Parathyroid adenoma (tissue), 2 donors: Measurements from ENCODE around the gene SCN4A.

Experiments used
- H2AFZ ChIP-seq: fragments of 300-600 bp; sonication (generic); one replicate; pipeline ENCODE4 v1.7.0; 2017; ENCODE audit warnings: antibody characterized with exemption, mild to moderate bottlenecking
- H3K27ac ChIP-seq: fragments of 300-600 bp; sonication (generic); one replicate; pipeline ENCODE4 v1.7.0; 2017
- H3K27me3 ChIP-seq: fragments of 300-600 bp; sonication (generic); one replicate; pipeline ENCODE4 v1.7.0; 2017; ENCODE audit warnings: low read length; ENCODE audit not compliant: control insufficient read depth, insufficient read depth
- H3K36me3 ChIP-seq: fragments of 300-600 bp; sonication (generic); one replicate; pipeline ENCODE4 v1.7.0; 2017; ENCODE audit warnings: low read length; ENCODE audit not compliant: control insufficient read depth, insufficient read depth
- H3K4me1 ChIP-seq: fragments of 300-600 bp; sonication (generic); one replicate; pipeline ENCODE4 v1.7.0; 2017; ENCODE audit warnings: control low read depth
- H3K4me2 ChIP-seq: fragments of 300-600 bp; sonication (generic); one replicate; pipeline ENCODE4 v1.7.0; 2017; ENCODE audit warnings: low read length
- H3K4me3 ChIP-seq: fragments of 300-600 bp; sonication (generic); one replicate; pipeline ENCODE4 v1.7.0; 2017; ENCODE audit warnings: low read depth, low read length
- H3K79me2 ChIP-seq: fragments of 300-600 bp; sonication (generic); one replicate; pipeline ENCODE4 v1.7.0; 2017; ENCODE audit warnings: control low read depth
- H3K9ac ChIP-seq: fragments of 300-600 bp; sonication (generic); one replicate; pipeline ENCODE4 v1.7.0; 2017; ENCODE audit warnings: mild to moderate bottlenecking
- H3K9me3 ChIP-seq: fragments of 300-600 bp; sonication (generic); one replicate; pipeline ENCODE4 v1.7.0; 2017; ENCODE audit warnings: low read length; ENCODE audit not compliant: control insufficient read depth
- CTCF ChIP-seq: fragments of 300-600 bp; sonication (generic); IDR thresholded peaks from one replicate; pipeline ENCODE4 v1.7.0; 2017; ENCODE audit warnings: antibody characterized with exemption, mild to moderate bottlenecking
- donor health status: primary hyperparathyroidism.

Gene SCN4A

GRCh38 chr17:64004903-64005733 is 32.4 kb upstream of the SCN4A start:
- Histone ChIP-seq H3K27ac (no peak overlapping the region), H3K9ac (no peak overlapping the region), H3K4me3 (no peak overlapping the region), H3K9me3 (no peaks in the 10 kb centered on the region), H2AFZ (no peak overlapping the region), H3K4me1 (no peaks in the 10 kb centered on the region), H3K27me3 (no peaks in the 10 kb centered on the region), H3K79me2 (no peaks in the 10 kb centered on the region), H3K36me3 (no peaks in the 10 kb centered on the region), H3K4me2 (no peak overlapping the region)
- no peak for TF ChIP-seq CTCF

GRCh38 chr17:64004218-64004770 is 31.6 kb upstream of the SCN4A start:
- H3K27ac ChIP-seq = no peak overlapping the region
- H3K79me2 ChIP-seq = no peaks in the 10 kb centered on the region
- H3K9ac ChIP-seq = no peak overlapping the region
- TF ChIP-seq CTCF = no peak
- no peaks in the 10 kb centered on the region for H3K27me3 ChIP-seq
- H3K9me3 ChIP-seq = no peaks in the 10 kb centered on the region
- no peak overlapping the region for H3K4me2 ChIP-seq
- no peaks in the 10 kb centered on the region for H3K36me3 ChIP-seq
- H3K4me1 ChIP-seq = no peaks in the 10 kb centered on the region
- no peak overlapping the region for H2AFZ ChIP-seq
- H3K4me3 ChIP-seq = no peak overlapping the region

DNA sequence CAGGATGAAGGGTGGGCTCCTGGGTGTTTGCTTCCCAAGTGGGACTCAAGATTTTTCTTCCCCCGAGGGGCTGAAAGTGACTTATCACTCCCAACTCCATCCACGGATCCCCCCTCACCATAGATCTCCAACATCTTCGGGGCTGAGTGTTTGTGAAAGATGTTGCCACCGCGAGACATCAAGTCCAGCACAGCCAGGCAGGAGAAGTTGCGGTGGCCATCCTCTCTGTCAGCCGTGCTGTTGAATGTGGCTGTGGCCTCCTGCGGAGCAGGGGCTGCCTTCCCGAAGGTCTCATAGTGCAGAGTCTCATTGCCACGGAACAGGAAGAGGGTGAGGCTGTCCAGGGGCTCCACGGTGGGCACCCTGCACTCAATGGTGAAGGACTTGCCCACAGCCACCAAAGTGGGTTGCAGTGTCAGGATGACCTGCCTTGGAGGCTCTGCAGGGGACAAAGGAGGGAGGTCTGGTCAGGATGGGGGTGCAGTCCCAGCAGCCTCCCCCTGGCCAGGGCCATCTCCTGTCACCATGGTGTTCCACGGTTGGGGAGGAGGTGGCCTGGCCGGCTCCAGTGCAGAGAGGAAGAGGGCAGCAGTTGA is 30.9 kb upstream of the SCN4A start:
- no peak for TF ChIP-seq CTCF

GRCh38 chr17:64002658-64003525 is 30.2 kb upstream of the SCN4A start:
- TF ChIP-seq CTCF = no peak
- Histone ChIP-seq H3K79me2 (no peaks in the 10 kb centered on the region), H3K4me2 (no peak overlapping the region), H3K9me3 (no peaks in the 10 kb centered on the region), H3K27me3 (no peaks in the 10 kb centered on the region), H3K4me3 (no peak overlapping the region), H3K4me1 (peaks cover under 1% of the 10 kb centered on the region), H3K27ac (no peak overlapping the region), H3K9ac (no peak overlapping the region), H2AFZ (no peak overlapping the region), H3K36me3 (no peaks in the 10 kb centered on the region)

More for the DNA sequence above, 30.9 kb upstream of the SCN4A start:
- Histone ChIP-seq H3K27me3 (no peaks in the 10 kb centered on the region), H3K9ac (no peak overlapping the region), H3K36me3 (no peaks in the 10 kb centered on the region), H3K27ac (no peak overlapping the region), H3K4me1 (no peaks in the 10 kb centered on the region), H3K9me3 (no peaks in the 10 kb centered on the region), H2AFZ (no peak overlapping the region), H3K79me2 (no peaks in the 10 kb centered on the region), H3K4me3 (no peak overlapping the region), H3K4me2 (no peak overlapping the region)
